ENCODE results near the gene DNPH1. TPM values are rescaled to one million over a fixed set of nuclear protein-coding genes. Genes with fewer than 3 reads are reported as not detected.

Gene DNPH1
- total RNA-seq, 1 donor = 21.6 TPM

DNA sequence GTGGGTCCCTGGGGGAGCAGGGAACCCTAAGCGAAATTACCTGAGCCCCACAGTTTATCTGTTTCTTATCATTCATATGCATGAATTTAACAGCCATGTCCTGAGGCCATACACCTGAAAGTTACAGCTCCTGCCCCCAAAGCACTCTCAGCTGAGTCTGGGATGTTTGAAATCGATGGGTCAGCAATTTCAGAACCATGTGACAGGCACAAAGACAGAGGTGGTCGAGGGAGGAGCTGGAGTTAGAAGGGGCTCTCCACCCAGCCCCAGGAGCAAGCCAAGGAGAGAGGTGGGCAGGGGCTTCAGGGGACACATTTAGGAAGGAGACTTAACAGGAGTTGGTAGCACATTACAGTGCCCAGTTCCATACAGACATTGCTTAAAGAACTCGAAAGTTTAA, 28.9 kb upstream of the DNPH1 start:
- DNase-seq (ENCODE audit: low read depth) = no peak
- TF ChIP-seq CTCF (IDR thresholded peaks at IDR 0.05; ENCODE audit: insufficient read depth, low read depth, low read length) = no peak
- H3K4me3 ChIP-seq (ENCODE audit: low read depth, low read length) = no peak overlapping the region

GRCh38 chr6:43257367-43258145, 28.3 kb upstream of the DNPH1 start:
- no peak for DNase-seq (ENCODE audit: low read depth)
- H3K4me3 ChIP-seq (ENCODE audit: low read depth, low read length) = no peak overlapping the region

DNA sequence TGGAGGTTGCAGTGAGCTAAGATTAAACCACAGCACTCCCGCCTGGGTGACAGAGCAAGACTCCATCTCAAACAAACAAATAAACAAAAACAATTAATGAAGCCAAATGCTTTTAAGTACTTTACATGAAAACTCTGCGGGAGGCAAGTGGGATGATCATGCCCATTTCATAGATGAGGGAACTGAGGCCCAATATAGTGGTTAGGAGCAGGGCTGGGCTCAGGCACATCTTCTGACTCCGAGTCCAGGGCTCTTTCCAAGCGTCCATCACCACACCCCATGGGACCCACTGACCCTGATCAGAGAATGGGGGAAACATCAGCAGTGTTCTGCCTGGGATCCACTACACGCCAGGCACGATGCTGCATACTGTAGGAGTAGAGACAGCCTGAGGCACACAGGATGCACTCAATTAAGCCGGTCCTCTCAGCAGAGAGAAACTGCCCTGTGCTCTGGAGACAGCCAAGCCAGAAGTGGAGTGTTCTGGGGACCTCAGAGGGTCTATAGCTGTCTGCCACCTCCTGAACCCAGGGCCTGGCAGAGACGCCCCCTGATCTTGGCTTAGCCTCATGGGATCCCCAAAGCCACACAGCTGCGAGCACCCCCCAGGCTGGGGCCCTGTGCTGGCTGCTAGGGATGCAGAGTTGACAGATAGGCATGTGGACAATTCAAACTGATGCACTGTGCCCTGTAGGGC, 27.5 kb upstream of the DNPH1 start:
- no peak for DNase-seq (ENCODE audit: low read depth)
- TF ChIP-seq CTCF (IDR thresholded peaks at IDR 0.05; ENCODE audit: insufficient read depth, low read depth, low read length) = no peak
- no peak overlapping the region for H3K4me3 ChIP-seq (ENCODE audit: low read depth, low read length)

More at GRCh38 chr6:43257367-43258145, 28.3 kb upstream of the DNPH1 start:
- no peak for TF ChIP-seq CTCF (IDR thresholded peaks at IDR 0.05; ENCODE audit: insufficient read depth, low read depth, low read length)

- no peak for TF ChIP-seq CTCF (IDR thresholded peaks at IDR 0.05; ENCODE audit: insufficient read depth, low read depth, low read length)
- no peak overlapping the region for H3K4me3 ChIP-seq (ENCODE audit: low read depth, low read length)
- no peak for DNase-seq (ENCODE audit: low read depth)
Observed at GRCh38 chr6:43255408-43256054, 26.2 kb upstream of the DNPH1 start.

DNA sequence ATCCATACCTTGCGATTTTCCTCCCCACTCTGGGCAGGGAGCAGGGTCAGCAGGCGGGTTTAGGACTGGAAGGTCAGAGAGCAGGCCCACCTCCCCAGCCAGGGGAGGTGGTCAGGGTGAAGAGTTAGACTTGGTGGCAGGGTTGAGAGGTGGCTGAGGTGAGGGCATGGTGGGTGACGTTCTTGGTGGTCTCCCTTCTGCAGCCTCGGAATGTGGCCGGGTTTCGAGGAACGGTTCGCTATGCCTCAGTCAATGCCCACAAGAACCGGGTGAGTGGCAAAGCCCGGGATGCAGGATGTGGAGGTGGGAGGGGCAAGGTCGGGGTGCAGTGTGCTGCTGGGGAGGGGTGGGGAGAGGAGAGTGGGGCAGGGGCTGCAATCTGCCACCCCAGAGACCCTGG, 25.6 kb upstream of the DNPH1 start:
- no peak overlapping the region for H3K4me3 ChIP-seq (ENCODE audit: low read depth, low read length)
- TF ChIP-seq CTCF (IDR thresholded peaks at IDR 0.05; ENCODE audit: insufficient read depth, low read depth, low read length) = no peak
- DNase-seq (ENCODE audit: low read depth) = no peak

- DNase-seq (ENCODE audit: low read depth) = peak; percentile 10
- no peak for TF ChIP-seq CTCF (IDR thresholded peaks at IDR 0.05; ENCODE audit: insufficient read depth, low read depth, low read length)
- no peak overlapping the region for H3K4me3 ChIP-seq (ENCODE audit: low read depth, low read length)
Observed at GRCh38 chr6:43254138-43254817, 25.0 kb upstream of the DNPH1 start.
